Heart left ventricle (tissue), 16 donors: ENCODE data around the gene ADAMTSL2. TPM values are rescaled to one million over a fixed set of nuclear protein-coding genes. Genes with fewer than 3 reads are reported as not detected.

Experiments
- ATAC-seq, 4 donors: fragments of 200-7000 bp; cut with Tn5 transposase; one replicate each; pipeline ENCODE4 v1.9.1; 2020 to 2022; ENCODE audit warnings: moderate library complexity in 4 of 4, mild to moderate bottlenecking in 3 of 4, moderate number of reproducible peaks in 1 of 4
- DNase-seq, 5 donors: peaks; one replicate each; pipeline ENCODE4 v3.0.0-alpha.2; 2020
- H3K27ac ChIP-seq, 12 donors: fragments of 200-600 bp; sonication (generic) in 4 of 12; one replicate each; pipeline versions ENCODE4 v1.5.0 to v1.8.0; 2016 to 2022; ENCODE audit warnings: mild to moderate bottlenecking in 2 of 12
- H3K27me3 ChIP-seq, 9 donors: fragments of 200-600 bp; sonication (generic) in 2 of 9; one replicate each; pipeline versions ENCODE4 v1.5.1 to v1.8.0; 2016 to 2022; ENCODE audit warnings: mild to moderate bottlenecking in 3 of 9
- H3K36me3 ChIP-seq, 9 donors: fragments of 200-600 bp; sonication (generic) in 2 of 9; one replicate each; pipeline versions ENCODE4 v1.5.0 to v1.8.0; 2018 to 2022; ENCODE audit warnings: mild to moderate bottlenecking in 2 of 9
- H3K4me1 ChIP-seq, 12 donors: fragments of 200-600 bp; sonication (generic) in 4 of 12; one replicate each; pipeline versions ENCODE4 v1.5.0 to v1.8.0; 2016 to 2022; ENCODE audit warnings: mild to moderate bottlenecking in 3 of 12
- H3K4me3 ChIP-seq, 12 donors: fragments of 200-600 bp; sonication (generic) in 4 of 12; one replicate each; pipeline versions ENCODE4 v1.5.0 to v1.8.0; 2017 to 2022; ENCODE audit warnings: mild to moderate bottlenecking in 9 of 12, moderate library complexity in 4 of 12
- H3K9me3 ChIP-seq, 12 donors: fragments of 200-600 bp; sonication (generic) in 4 of 12; one replicate each; pipeline versions ENCODE4 v1.5.0 to v1.8.0; 2016 to 2022; ENCODE audit warnings: mild to moderate bottlenecking in 1 of 12
- CTCF ChIP-seq, 12 donors: fragments of 200-600 bp; sonication (generic) in 4 of 12; IDR thresholded peaks; one replicate each; pipeline versions ENCODE4 v1.5.0 to v1.8.0; 2018 to 2022; ENCODE audit warnings: antibody characterized with exemption in 12 of 12, mild to moderate bottlenecking in 5 of 12
- POLR2A ChIP-seq, 2 donors: fragments of 450-650 bp; IDR thresholded peaks; one replicate each; pipeline ENCODE4 v1.6.1; 2017; ENCODE audit warnings: antibody characterized with exemption in 2 of 2, mild to moderate bottlenecking in 2 of 2, moderate library complexity in 2 of 2
- WGBS, 4 donors: extraction: QIAGEN DNeasy Blood & Tissue Kit in 2 of 4; methylation state at CpG; one replicate each; pipeline versions ENCODE4 v1.1.5 to v1.1.7; 2013 to 2018; 5-methylcytosine and 5-hydroxymethylcytosine counted together
- intact Hi-C, 10 donors: fragments of 100-400 bp; cut with DNase I; formaldehyde crosslinking; loops; one replicate each; pipeline versions ENCODE4 v1.11.1 to v1.14.2; 2022
- polyA plus RNA-seq, 2 donors: library from polyadenylated mRNA; stranded (reverse); fragments of 200-250 nt; gene quantifications; one replicate each; pipeline ENCODE4 v1.2.3, GENCODE V29; 2013
- total RNA-seq, 9 donors: library from RNA; depleted of rRNA in 2 of 9; stranded (reverse); fragments of >200 nt in 2 of 9; fragmentation: NEBNext Ultra II Directional in 3 of 9; extraction: Animal tissue kit (Norgen Biotek cat#: 25700) in 3 of 9; gene quantifications; one replicate each; pipeline versions ENCODE4 v1.1.0 to v1.2.4, GENCODE V29; 2016 to 2023
- donor health status: ischemic (EF 13 %, LVEDD 7.1; RV severe dilation, severe dysfunction).
- donor health status: healthy with polysubstance abuse.
- donor health status: DM: no; HTN: yes; CAD: no.
- donor health status: DM: no; HTN: no; CAD: no.
- donor health status: ischemic (EF 25% LVEDD 6.9; RV normal size, moderate dysfunction).
- donor health status: ischemic (EF 25% LVEDD 5.7; RV mildly dilated, moderate dysfunction).
- donor health status: healthy.
- donor health status: DM: yes; HTN: yes; CAD: no.
- donor health status: ischemic (EF 35%, LVEDD 5.7; RV mildly dilated, moderate dysfunction).
- donor health status: nonischemic (EF 11% LVEDD 7.7; RV severe dilation, severe dysfunction).
- donor health status: DM: yes; HTN: yes; CAD: no.
- donor health status: PGD.
- donor health status: ischemic (EF 29% LVEDD 5.4; RV normal size, mild dysfunction).
- donor health status: nonischemic (EF 23%, LVEDD 6.1; RV moderate dilation, normal function).

ADAMTSL2 gene
- total and polyA plus RNA-seq, 11 donors, result 2.3 to 5.1 (median 3.7) TPM

- H3K9me3 ChIP-seq, result no peaks in the 10 kb centered on the region
- no peaks in the 10 kb centered on the region for H3K27me3 ChIP-seq
- TF ChIP-seq POLR2A (IDR thresholded peaks at IDR 0.05) (no peak), CTCF (IDR thresholded peaks at IDR 0.05) (no peak)
- intact Hi-C loops, result no loop called here
- WGBS, 4 donors, result 88 to 91% (median 89%) methylated on average over 23 to 31 of the region's 31 CpGs
- H3K36me3 ChIP-seq, result peaks cover 0 to 44% (median 0%) of the 10 kb centered on the region in 9 donors
- no peak for DNase-seq
- ATAC-seq, result no peak
- no peak overlapping the region for H3K4me3 ChIP-seq
- peaks cover 0 to 23% (median 20%) of the 10 kb centered on the region in 12 donors for H3K4me1 ChIP-seq
- H3K27ac ChIP-seq, result no peak overlapping the region
Measured at GRCh38 chr9:133553973-133554713, 19.6 kb downstream of the ADAMTSL2 start.

DNA sequence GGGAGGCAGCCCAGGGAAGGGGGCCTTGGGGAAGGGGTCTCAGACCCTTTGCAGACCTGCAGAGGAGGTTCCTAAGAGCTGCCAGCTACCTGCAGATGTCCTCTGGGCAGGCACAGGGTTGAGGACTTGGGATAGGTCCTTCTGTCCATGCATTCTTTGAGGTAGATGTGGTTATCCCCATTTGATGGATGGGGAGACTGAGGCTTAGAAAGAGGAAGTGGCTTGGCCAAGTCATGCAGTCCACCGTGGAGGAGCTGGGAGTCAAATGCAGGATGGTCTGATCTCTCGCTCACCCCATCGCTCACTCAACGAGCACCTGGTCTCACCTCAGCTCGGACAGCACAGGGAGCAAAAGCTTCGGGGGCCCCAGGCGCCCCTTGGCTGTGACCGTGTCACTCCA, 20.2 kb downstream of the ADAMTSL2 start:
- H3K36me3 ChIP-seq, result peaks cover 0 to 44% (median 0%) of the 10 kb centered on the region in 9 donors
- peaks cover 0 to 29% (median 25%) of the 10 kb centered on the region in 12 donors for H3K4me1 ChIP-seq
- WGBS, 4 donors, result 89 to 98% (median 94%) methylated on average over 8 of the region's 8 CpGs
- intact Hi-C loops, result no loop called here
- H3K4me3 ChIP-seq, result no peak overlapping the region
- ATAC-seq, result no peak
- H3K9me3 ChIP-seq, result no peaks in the 10 kb centered on the region
- H3K27ac ChIP-seq, result no peak overlapping the region
- no peak for TF ChIP-seq CTCF (IDR thresholded peaks at IDR 0.05)
- no peak for TF ChIP-seq POLR2A (IDR thresholded peaks at IDR 0.05)
- no peaks in the 10 kb centered on the region for H3K27me3 ChIP-seq
- DNase-seq, result no peak

DNA sequence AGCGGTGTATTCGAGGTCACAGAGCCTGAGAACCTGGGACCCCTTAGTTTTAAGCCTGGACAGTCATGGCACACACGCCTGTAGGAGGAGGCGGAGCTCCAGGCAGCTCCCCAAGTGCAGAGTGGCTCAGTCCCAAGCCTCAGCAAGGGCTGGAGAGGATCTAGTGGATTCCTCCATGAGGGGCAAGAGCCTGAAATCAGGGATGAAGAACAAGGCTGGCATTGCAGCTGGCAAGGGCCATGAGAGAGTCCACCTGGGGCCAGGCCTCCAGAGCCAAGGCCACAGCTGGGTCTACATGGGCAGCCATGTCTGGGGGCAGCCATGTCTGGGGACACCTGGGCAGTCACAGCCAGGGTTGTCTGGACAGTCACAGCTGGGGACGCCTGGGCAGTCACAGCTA, 21.9 kb downstream of the ADAMTSL2 start:
- peaks cover 0 to 38% (median 0%) of the 10 kb centered on the region in 9 donors for H3K36me3 ChIP-seq

More for the DNA sequence above, 21.9 kb downstream of the ADAMTSL2 start:
- H3K27me3 ChIP-seq, result no peaks in the 10 kb centered on the region
- peaks cover 3 to 45% (median 38%) of the 10 kb centered on the region in 12 donors for H3K4me1 ChIP-seq
- no peak overlapping the region for H3K4me3 ChIP-seq
- TF ChIP-seq CTCF (IDR thresholded peaks at IDR 0.05) (no peak), POLR2A (IDR thresholded peaks at IDR 0.05) (no peak)
- H3K27ac ChIP-seq, result no peak overlapping the region
- DNase-seq, result no peak
- no peak for ATAC-seq
- 91 to 95% (median 94%) methylated on average over 5 of the region's 5 CpGs for WGBS, 4 donors
- intact Hi-C loops, result no loop called here
- H3K9me3 ChIP-seq, result no peaks in the 10 kb centered on the region
